Activated naive CD4-positive, alpha-beta T cell treated with anti-CD3 and anti-CD28 coated beads, Interleukin-2, amount 50 U/mL, for 24 hours (primary cell): ENCODE results near the gene TPBGL.

Experiments
- H3K27ac Mint-ChIP-seq: one replicate; pipeline ENCODE4 v1.8.0; 2021; ENCODE audit warnings: mild to moderate bottlenecking, mixed read lengths
- H3K27me3 Mint-ChIP-seq: one replicate; pipeline ENCODE4 v1.8.0; 2021; ENCODE audit warnings: mixed read lengths
- H3K36me3 Mint-ChIP-seq: one replicate; pipeline ENCODE4 v1.8.0; 2021; ENCODE audit warnings: mixed read lengths
- H3K4me1 Mint-ChIP-seq: one replicate; pipeline ENCODE4 v1.8.0; 2021; ENCODE audit warnings: mixed read lengths
- H3K4me3 Mint-ChIP-seq: one replicate; pipeline ENCODE4 v1.8.0; 2021; ENCODE audit warnings: mild to moderate bottlenecking, mixed read lengths
- H3K9me3 Mint-ChIP-seq: one replicate; pipeline ENCODE4 v1.8.0; 2021; ENCODE audit warnings: mixed read lengths

The TPBGL gene

GRCh38 chr11:75240311-75241035 lies at the start of gene TPBGL:
TSS of gene TPBGL (plus strand) at chr11:75240774. CDS start at chr11:75241050, 276 bp downstream.
- Mint-ChIP-seq H3K9me3 (no peaks in the 10 kb centered on the region), H3K27ac (no peak within 1 kb of the TSS), H3K27me3 (peaks cover 19% of the 10 kb centered on the region), H3K4me1 (peaks cover 14% of the 10 kb centered on the region), H3K36me3 (no peaks in the 10 kb centered on the region), H3K4me3 (peak within 1 kb of the TSS; percentile 80)

DNA sequence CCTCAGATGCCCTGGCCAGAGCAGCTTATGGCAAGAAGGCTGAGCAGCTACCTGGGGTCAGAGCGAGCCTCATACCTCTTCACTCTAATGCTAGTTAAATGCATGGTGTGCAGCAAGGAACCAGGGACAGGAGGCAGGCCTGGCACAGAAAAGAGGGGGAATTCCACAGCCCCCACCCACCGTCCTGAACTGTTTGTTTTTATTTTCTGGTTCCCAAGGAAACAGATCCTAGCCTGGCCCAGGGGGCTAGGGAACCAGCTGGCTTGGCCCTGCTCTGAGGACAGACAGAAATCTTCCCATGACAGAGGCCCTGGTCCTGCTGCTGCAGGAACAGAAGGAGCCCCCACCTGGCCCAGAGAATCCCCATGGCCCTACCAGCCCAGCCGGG lies 49.2 kb upstream of the TPBGL start:
- H3K27me3 Mint-ChIP-seq = no peaks in the 10 kb centered on the region
- H3K4me1 Mint-ChIP-seq = no peaks in the 10 kb centered on the region
- no peak overlapping the region for H3K27ac Mint-ChIP-seq
- no peaks in the 10 kb centered on the region for H3K36me3 Mint-ChIP-seq
- H3K4me3 Mint-ChIP-seq = no peak overlapping the region
- H3K9me3 Mint-ChIP-seq = no peaks in the 10 kb centered on the region

DNA sequence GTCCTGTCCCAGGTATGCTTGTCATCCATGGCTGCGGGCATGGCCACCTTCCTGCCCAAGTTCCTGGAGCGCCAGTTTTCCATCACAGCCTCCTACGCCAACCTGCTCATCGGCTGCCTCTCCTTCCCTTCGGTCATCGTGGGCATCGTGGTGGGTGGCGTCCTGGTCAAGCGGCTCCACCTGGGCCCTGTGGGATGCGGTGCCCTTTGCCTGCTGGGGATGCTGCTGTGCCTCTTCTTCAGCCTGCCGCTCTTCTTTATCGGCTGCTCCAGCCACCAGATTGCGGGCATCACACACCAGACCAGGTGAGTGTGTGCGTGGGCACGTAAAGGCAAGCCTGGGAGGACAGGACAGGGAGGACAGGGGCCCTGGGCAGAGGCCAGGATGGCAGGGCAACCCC lies 47.3 kb upstream of the TPBGL start:
- Mint-ChIP-seq H3K9me3 (no peaks in the 10 kb centered on the region), H3K27ac (no peak overlapping the region), H3K4me3 (no peak overlapping the region), H3K36me3 (no peaks in the 10 kb centered on the region), H3K4me1 (no peaks in the 10 kb centered on the region), H3K27me3 (no peaks in the 10 kb centered on the region)

DNA sequence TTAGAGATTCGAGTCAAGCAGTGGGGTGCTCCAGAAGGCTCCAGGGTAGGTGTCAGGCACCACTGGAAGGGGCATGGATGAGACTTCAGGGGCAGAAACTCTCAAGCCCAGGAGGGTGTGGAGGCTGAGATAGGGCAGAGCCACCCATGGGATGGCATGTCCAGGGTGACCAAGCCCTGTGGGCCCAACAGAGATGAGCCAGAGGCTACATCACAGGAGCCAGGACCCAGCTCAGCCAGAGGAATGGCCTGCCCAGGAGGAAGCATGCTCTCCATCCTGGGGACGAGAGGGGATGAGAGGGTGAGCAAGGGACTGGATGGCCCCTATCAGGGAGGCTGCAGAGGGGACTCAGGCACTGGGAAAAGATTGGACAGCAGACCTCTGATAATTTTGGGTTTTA lies 46.9 kb upstream of the TPBGL start:
- no peak overlapping the region for H3K27ac Mint-ChIP-seq
- no peak overlapping the region for H3K4me3 Mint-ChIP-seq
- no peaks in the 10 kb centered on the region for H3K9me3 Mint-ChIP-seq
- H3K4me1 Mint-ChIP-seq = no peaks in the 10 kb centered on the region
- no peaks in the 10 kb centered on the region for H3K27me3 Mint-ChIP-seq
- no peaks in the 10 kb centered on the region for H3K36me3 Mint-ChIP-seq

GRCh38 chr11:75194147-75194546 lies 46.4 kb upstream of the TPBGL start:
- no peaks in the 10 kb centered on the region for H3K36me3 Mint-ChIP-seq
- H3K4me1 Mint-ChIP-seq = no peaks in the 10 kb centered on the region
- H3K9me3 Mint-ChIP-seq = no peaks in the 10 kb centered on the region
- H3K27me3 Mint-ChIP-seq = no peaks in the 10 kb centered on the region
- H3K27ac Mint-ChIP-seq = no peak overlapping the region
- no peak overlapping the region for H3K4me3 Mint-ChIP-seq

- Mint-ChIP-seq H3K27me3 (no peaks in the 10 kb centered on the region), H3K27ac (no peak overlapping the region), H3K36me3 (no peaks in the 10 kb centered on the region), H3K4me1 (no peaks in the 10 kb centered on the region), H3K4me3 (no peak overlapping the region), H3K9me3 (no peaks in the 10 kb centered on the region)
These were observed 45.2 kb upstream of the TPBGL start for GRCh38 chr11:75195167-75195962.

DNA sequence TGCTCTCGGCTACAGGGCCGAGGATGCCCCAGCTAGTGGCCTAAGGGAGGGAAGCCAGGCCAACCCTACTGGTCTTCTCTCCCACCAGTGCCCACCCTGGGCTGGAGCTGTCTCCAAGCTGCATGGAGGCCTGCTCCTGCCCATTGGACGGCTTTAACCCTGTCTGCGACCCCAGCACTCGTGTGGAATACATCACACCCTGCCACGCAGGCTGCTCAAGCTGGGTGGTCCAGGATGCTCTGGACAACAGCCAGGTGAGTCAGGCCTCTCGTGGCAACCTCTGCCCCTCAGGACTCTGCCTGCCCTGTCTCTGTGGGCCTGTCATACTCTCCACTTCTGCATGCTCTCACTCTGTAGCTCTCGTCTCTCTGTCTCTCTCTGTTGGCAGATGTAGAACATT lies 44.1 kb upstream of the TPBGL start:
- no peaks in the 10 kb centered on the region for H3K27me3 Mint-ChIP-seq
- H3K27ac Mint-ChIP-seq = no peak overlapping the region
- no peaks in the 10 kb centered on the region for H3K4me1 Mint-ChIP-seq
- H3K36me3 Mint-ChIP-seq = no peaks in the 10 kb centered on the region
- no peaks in the 10 kb centered on the region for H3K9me3 Mint-ChIP-seq
- H3K4me3 Mint-ChIP-seq = no peak overlapping the region

GRCh38 chr11:75197512-75198277 lies 42.9 kb upstream of the TPBGL start:
- H3K27ac Mint-ChIP-seq = no peak overlapping the region
- H3K27me3 Mint-ChIP-seq = no peaks in the 10 kb centered on the region
- H3K4me3 Mint-ChIP-seq = no peak overlapping the region
- no peaks in the 10 kb centered on the region for H3K4me1 Mint-ChIP-seq
- H3K9me3 Mint-ChIP-seq = no peaks in the 10 kb centered on the region
- no peaks in the 10 kb centered on the region for H3K36me3 Mint-ChIP-seq

GRCh38 chr11:75198278-75198973 lies 42.1 kb upstream of the TPBGL start:
- no peaks in the 10 kb centered on the region for H3K4me1 Mint-ChIP-seq
- no peak overlapping the region for H3K27ac Mint-ChIP-seq
- no peaks in the 10 kb centered on the region for H3K27me3 Mint-ChIP-seq
- no peaks in the 10 kb centered on the region for H3K9me3 Mint-ChIP-seq
- no peaks in the 10 kb centered on the region for H3K36me3 Mint-ChIP-seq
- H3K4me3 Mint-ChIP-seq = no peak overlapping the region

GRCh38 chr11:75199412-75199955 lies 41.1 kb upstream of the TPBGL start:
- H3K36me3 Mint-ChIP-seq = no peaks in the 10 kb centered on the region
- no peaks in the 10 kb centered on the region for H3K4me1 Mint-ChIP-seq
- H3K27me3 Mint-ChIP-seq = no peaks in the 10 kb centered on the region
- H3K27ac Mint-ChIP-seq = no peak overlapping the region
- H3K9me3 Mint-ChIP-seq = no peaks in the 10 kb centered on the region
- H3K4me3 Mint-ChIP-seq = no peak overlapping the region

DNA sequence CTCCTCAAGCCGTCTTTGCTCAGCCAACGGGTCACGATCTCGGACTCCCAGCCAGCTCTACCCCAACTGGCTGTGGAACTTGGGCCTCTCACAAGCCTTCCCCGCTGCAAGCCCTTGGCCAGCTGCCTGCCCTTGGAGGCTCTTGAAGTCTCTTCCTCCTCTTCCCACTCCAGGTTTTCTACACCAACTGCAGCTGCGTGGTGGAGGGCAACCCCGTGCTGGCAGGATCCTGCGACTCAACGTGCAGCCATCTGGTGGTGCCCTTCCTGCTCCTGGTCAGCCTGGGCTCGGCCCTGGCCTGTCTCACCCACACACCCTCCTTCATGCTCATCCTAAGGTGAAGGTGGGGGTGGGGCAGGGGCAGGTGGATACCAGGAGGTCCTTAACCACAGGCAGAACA lies 40.5 kb upstream of the TPBGL start:
- H3K36me3 Mint-ChIP-seq = no peaks in the 10 kb centered on the region
- H3K27ac Mint-ChIP-seq = no peak overlapping the region
- H3K27me3 Mint-ChIP-seq = no peaks in the 10 kb centered on the region
- H3K4me1 Mint-ChIP-seq = no peaks in the 10 kb centered on the region
- no peaks in the 10 kb centered on the region for H3K9me3 Mint-ChIP-seq
- H3K4me3 Mint-ChIP-seq = no peak overlapping the region

DNA sequence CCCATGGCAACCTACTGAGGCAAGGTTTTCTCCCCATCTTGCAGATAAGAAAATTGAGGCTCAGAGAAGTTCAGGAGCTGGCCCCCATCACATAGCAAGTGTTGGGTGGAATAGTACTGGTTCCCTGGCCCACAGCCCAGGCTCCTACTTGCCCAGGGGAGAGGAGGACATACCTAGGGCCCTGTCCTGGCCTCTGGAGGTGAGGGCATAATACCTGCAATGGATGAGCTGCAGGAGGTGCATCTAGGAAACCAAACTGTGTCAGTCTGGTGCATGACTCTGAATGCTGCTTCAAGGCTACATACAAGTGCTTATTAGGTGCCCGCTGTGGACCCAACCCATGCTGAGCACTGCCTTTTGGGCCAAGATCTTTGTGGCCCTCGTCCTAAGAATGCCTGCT lies 40.0 kb upstream of the TPBGL start:
- Mint-ChIP-seq H3K27ac (no peak overlapping the region), H3K9me3 (no peaks in the 10 kb centered on the region), H3K27me3 (no peaks in the 10 kb centered on the region), H3K4me1 (no peaks in the 10 kb centered on the region), H3K4me3 (no peak overlapping the region), H3K36me3 (no peaks in the 10 kb centered on the region)

GRCh38 chr11:75201771-75202170 lies 38.8 kb upstream of the TPBGL start:
- Mint-ChIP-seq H3K4me3 (no peak overlapping the region), H3K4me1 (no peaks in the 10 kb centered on the region), H3K36me3 (no peaks in the 10 kb centered on the region), H3K27ac (no peak overlapping the region), H3K27me3 (no peaks in the 10 kb centered on the region), H3K9me3 (no peaks in the 10 kb centered on the region)

GRCh38 chr11:75202195-75202594 lies 38.4 kb upstream of the TPBGL start:
- Mint-ChIP-seq H3K4me1 (no peaks in the 10 kb centered on the region), H3K4me3 (no peak overlapping the region), H3K27me3 (peaks cover 1% of the 10 kb centered on the region), H3K27ac (no peak overlapping the region), H3K36me3 (no peaks in the 10 kb centered on the region), H3K9me3 (no peaks in the 10 kb centered on the region)

GRCh38 chr11:75203138-75203537 lies 37.4 kb upstream of the TPBGL start:
- Mint-ChIP-seq H3K27me3 (peaks cover 2% of the 10 kb centered on the region), H3K4me3 (no peak overlapping the region), H3K36me3 (no peaks in the 10 kb centered on the region), H3K27ac (no peak overlapping the region), H3K9me3 (no peaks in the 10 kb centered on the region), H3K4me1 (no peaks in the 10 kb centered on the region)
